Effector memory CD4-positive, alpha-beta T cell (primary cell): ENCODE results near the gene OXCT2.
"Not testable (repeated sequence)": the region's sequence is repeated elsewhere in the genome, so short reads cannot be mapped to it uniquely, and the experiment has no call there.

Experiments
- DNase-seq, 3 donors: peaks; one replicate each; pipeline ENCODE4 v3.0.0-alpha.2; 2020
- H3K27ac ChIP-seq: 2 replicates; pipeline ENCODE4 v1.7.0; 2013; ENCODE audit warnings: mild to moderate bottlenecking, low read length, moderate library complexity; ENCODE audit not compliant: insufficient read depth, poor library complexity, severe bottlenecking
- H3K27me3 ChIP-seq: replicated peaks from 2 replicates; pipeline ENCODE4 v1.7.0; 2013; ENCODE audit warnings: mild to moderate bottlenecking, low read length; ENCODE audit not compliant: insufficient read depth, control insufficient read depth, poor library complexity, severe bottlenecking
- H3K36me3 ChIP-seq: 2 replicates; pipeline ENCODE4 v1.7.0; 2013; ENCODE audit warnings: mild to moderate bottlenecking, low read length, moderate library complexity; ENCODE audit not compliant: control insufficient read depth, insufficient read depth
- H3K4me1 ChIP-seq: 2 replicates; pipeline ENCODE4 v1.7.0; 2013; ENCODE audit warnings: low read length, mild to moderate bottlenecking; ENCODE audit not compliant: control insufficient read depth, insufficient read depth, poor library complexity, severe bottlenecking
- H3K4me3 ChIP-seq: 2 replicates; pipeline ENCODE4 v1.7.0; 2013; ENCODE audit warnings: low read length, low read depth, mild to moderate bottlenecking; ENCODE audit not compliant: insufficient read depth, poor library complexity, severe bottlenecking
- H3K9me3 ChIP-seq: 2 replicates; pipeline ENCODE4 v1.7.0; 2013; ENCODE audit warnings: mild to moderate bottlenecking, low read length, moderate library complexity; ENCODE audit not compliant: control insufficient read depth

Gene OXCT2

GRCh38 chr1:39777306-39777705, 6.2 kb upstream of the OXCT2 start:
- Histone ChIP-seq H3K9me3 (no peaks in the 10 kb centered on the region), H3K27ac (no peak overlapping the region), H3K4me1 (no peaks in the 10 kb centered on the region), H3K36me3 (no peaks in the 10 kb centered on the region), H3K4me3 (no peak overlapping the region), H3K27me3 (no peaks in the 10 kb centered on the region)
- no peak for DNase-seq

GRCh38 chr1:39776886-39777285, 5.7 kb upstream of the OXCT2 start:
- H3K4me1 ChIP-seq, result no peaks in the 10 kb centered on the region
- no peak for DNase-seq
- H3K9me3 ChIP-seq, result no peaks in the 10 kb centered on the region
- no peaks in the 10 kb centered on the region for H3K27me3 ChIP-seq
- no peak overlapping the region for H3K27ac ChIP-seq
- no peak overlapping the region for H3K4me3 ChIP-seq
- no peaks in the 10 kb centered on the region for H3K36me3 ChIP-seq

- Histone ChIP-seq H3K27me3 (no peaks in the 10 kb centered on the region), H3K4me1 (no peaks in the 10 kb centered on the region), H3K36me3 (no peaks in the 10 kb centered on the region), H3K27ac (no peak overlapping the region), H3K4me3 (no peak overlapping the region), H3K9me3 (no peaks in the 10 kb centered on the region)
- no peak for DNase-seq
Observed at GRCh38 chr1:39776400-39776713, 5.2 kb upstream of the OXCT2 start.

GRCh38 chr1:39775676-39776399, 4.7 kb upstream of the OXCT2 start:
- H3K4me1 ChIP-seq, DNase-seq, H3K36me3 ChIP-seq, H3K27ac ChIP-seq, H3K27me3 ChIP-seq, H3K9me3 ChIP-seq, H3K4me3 ChIP-seq: not testable (repeated sequence)

GRCh38 chr1:39775141-39775540, 4.0 kb upstream of the OXCT2 start:
- not testable (repeated sequence) for H3K9me3 ChIP-seq, H3K4me1 ChIP-seq, H3K27me3 ChIP-seq, H3K27ac ChIP-seq, H3K4me3 ChIP-seq, DNase-seq, H3K36me3 ChIP-seq

- H3K36me3 ChIP-seq, DNase-seq, H3K27me3 ChIP-seq, H3K4me3 ChIP-seq, H3K4me1 ChIP-seq, H3K9me3 ChIP-seq, H3K27ac ChIP-seq: not testable (repeated sequence)
Observed at GRCh38 chr1:39773369-39773979, 2.3 kb upstream of the OXCT2 start.

GRCh38 chr1:39770100-39771021, 787 bp downstream of the OXCT2 start:
- H3K4me1 ChIP-seq, H3K4me3 ChIP-seq, H3K27me3 ChIP-seq, DNase-seq, H3K9me3 ChIP-seq, H3K27ac ChIP-seq, H3K36me3 ChIP-seq: not testable (repeated sequence)

GRCh38 chr1:39769502-39769901, 1.6 kb downstream of the OXCT2 start:
- not testable (repeated sequence) for H3K36me3 ChIP-seq, H3K27me3 ChIP-seq, H3K27ac ChIP-seq, H3K4me1 ChIP-seq, DNase-seq, H3K9me3 ChIP-seq, H3K4me3 ChIP-seq

- H3K4me3 ChIP-seq, H3K27me3 ChIP-seq, DNase-seq, H3K9me3 ChIP-seq, H3K27ac ChIP-seq, H3K4me1 ChIP-seq, H3K36me3 ChIP-seq: not testable (repeated sequence)
Observed at GRCh38 chr1:39766466-39766865, 4.7 kb downstream of the OXCT2 start.

GRCh38 chr1:39764512-39764911, 6.6 kb downstream of the OXCT2 start:
- H3K36me3 ChIP-seq, H3K4me3 ChIP-seq, H3K9me3 ChIP-seq: not testable (repeated sequence)

More at GRCh38 chr1:39764512-39764911, 6.6 kb downstream of the OXCT2 start:
- H3K4me1 ChIP-seq, H3K27ac ChIP-seq, H3K27me3 ChIP-seq, DNase-seq: not testable (repeated sequence)
